ENCODE measurements around the gene MYOM3.
"Not testable (repeated sequence)": the region's sequence is repeated elsewhere in the genome, so short reads cannot be mapped to it uniquely, and the experiment has no call there.

The MYOM3 gene

GRCh38 chr1:24049733-24050132 lies 62.2 kb downstream of the MYOM3 start:
- Histone ChIP-seq H3K4me3 (ENCODE audit: low read depth, low read length) (no peak overlapping the region), H3K27me3 (ENCODE audit: control insufficient read depth, insufficient read depth, low read length) (no peaks in the 10 kb centered on the region), H3K27ac (ENCODE audit: low read depth, low read length) (no peak overlapping the region), H3K9me3 (ENCODE audit: control insufficient read depth, insufficient read depth, low read length) (no peaks in the 10 kb centered on the region), H3K4me1 (ENCODE audit: control insufficient read depth, insufficient read depth, low read length) (no peaks in the 10 kb centered on the region), H3K36me3 (ENCODE audit: control insufficient read depth, insufficient read depth, low read length) (no peaks in the 10 kb centered on the region), H3K9ac (ENCODE audit: low read depth, low read length) (no peak overlapping the region)

- H3K4me1 ChIP-seq (ENCODE audit: control insufficient read depth, insufficient read depth, low read length); H3K9ac ChIP-seq (ENCODE audit: low read depth, low read length); H3K36me3 ChIP-seq (ENCODE audit: control insufficient read depth, insufficient read depth, low read length); H3K4me3 ChIP-seq (ENCODE audit: low read depth, low read length); H3K27ac ChIP-seq (ENCODE audit: low read depth, low read length); H3K9me3 ChIP-seq (ENCODE audit: control insufficient read depth, insufficient read depth, low read length); H3K27me3 ChIP-seq (ENCODE audit: control insufficient read depth, insufficient read depth, low read length): not testable (repeated sequence)
These were observed 63.0 kb downstream of the MYOM3 start for GRCh38 chr1:24048894-24049293.

DNA sequence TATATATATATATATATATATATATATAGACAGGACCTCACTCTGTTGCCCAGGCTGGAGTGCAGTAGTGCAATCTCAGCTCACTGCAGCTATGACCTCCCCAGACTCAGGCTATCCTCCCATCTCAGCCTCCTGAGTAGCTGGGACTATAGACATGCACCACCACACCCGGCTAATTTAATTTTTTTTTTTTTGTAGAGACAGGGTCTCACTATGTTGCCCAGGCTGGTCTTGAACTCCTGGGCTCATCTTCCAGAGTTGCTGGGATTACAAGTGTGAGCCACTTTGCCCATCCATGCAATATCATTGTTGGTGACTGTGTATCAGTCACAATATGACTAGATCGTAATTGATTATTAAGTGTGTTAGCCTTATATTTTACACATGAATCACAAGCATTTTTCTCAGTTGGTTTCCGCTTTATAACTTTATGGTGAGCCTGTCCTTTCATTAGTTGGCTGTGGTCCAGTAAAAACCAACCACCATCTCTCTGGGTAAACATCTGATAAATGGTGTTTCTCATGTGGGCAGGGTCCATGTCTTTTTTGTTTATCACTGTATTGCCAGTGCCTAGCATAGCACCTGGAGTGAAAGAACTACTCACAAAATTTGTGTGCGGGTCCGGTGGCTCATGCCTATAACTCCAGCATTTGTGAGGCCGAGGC lies 63.6 kb downstream of the MYOM3 start:
- Histone ChIP-seq H3K36me3 (ENCODE audit: control insufficient read depth, insufficient read depth, low read length) (no peaks in the 10 kb centered on the region), H3K9me3 (ENCODE audit: control insufficient read depth, insufficient read depth, low read length) (no peaks in the 10 kb centered on the region), H3K9ac (ENCODE audit: low read depth, low read length) (no peak overlapping the region), H3K4me1 (ENCODE audit: control insufficient read depth, insufficient read depth, low read length) (no peaks in the 10 kb centered on the region), H3K4me3 (ENCODE audit: low read depth, low read length) (no peak overlapping the region), H3K27me3 (ENCODE audit: control insufficient read depth, insufficient read depth, low read length) (no peaks in the 10 kb centered on the region), H3K27ac (ENCODE audit: low read depth, low read length) (no peak overlapping the region)

DNA sequence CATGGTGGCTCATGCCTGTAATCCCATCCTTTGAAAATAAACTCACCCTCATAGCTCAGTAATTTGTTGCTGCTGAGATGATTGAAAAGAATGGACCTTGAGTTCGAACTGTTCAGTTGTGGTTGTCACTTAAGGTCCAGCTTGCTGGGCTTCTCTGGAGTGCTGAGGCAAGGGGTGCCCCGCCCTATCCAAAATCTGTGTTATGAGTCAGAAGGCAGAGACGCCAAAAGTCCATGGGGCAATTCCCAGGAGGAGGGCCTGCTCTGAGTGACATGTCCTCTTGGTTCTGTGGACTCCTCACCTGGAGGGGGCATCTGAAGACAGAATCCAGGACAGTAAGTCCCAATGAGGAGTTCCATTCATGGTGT lies 64.8 kb downstream of the MYOM3 start:
- Histone ChIP-seq H3K36me3 (ENCODE audit: control insufficient read depth, insufficient read depth, low read length) (no peaks in the 10 kb centered on the region), H3K9ac (ENCODE audit: low read depth, low read length) (no peak overlapping the region), H3K4me3 (ENCODE audit: low read depth, low read length) (no peak overlapping the region), H3K27me3 (ENCODE audit: control insufficient read depth, insufficient read depth, low read length) (no peaks in the 10 kb centered on the region), H3K27ac (ENCODE audit: low read depth, low read length) (no peak overlapping the region), H3K9me3 (ENCODE audit: control insufficient read depth, insufficient read depth, low read length) (no peaks in the 10 kb centered on the region), H3K4me1 (ENCODE audit: control insufficient read depth, insufficient read depth, low read length) (no peaks in the 10 kb centered on the region)

DNA sequence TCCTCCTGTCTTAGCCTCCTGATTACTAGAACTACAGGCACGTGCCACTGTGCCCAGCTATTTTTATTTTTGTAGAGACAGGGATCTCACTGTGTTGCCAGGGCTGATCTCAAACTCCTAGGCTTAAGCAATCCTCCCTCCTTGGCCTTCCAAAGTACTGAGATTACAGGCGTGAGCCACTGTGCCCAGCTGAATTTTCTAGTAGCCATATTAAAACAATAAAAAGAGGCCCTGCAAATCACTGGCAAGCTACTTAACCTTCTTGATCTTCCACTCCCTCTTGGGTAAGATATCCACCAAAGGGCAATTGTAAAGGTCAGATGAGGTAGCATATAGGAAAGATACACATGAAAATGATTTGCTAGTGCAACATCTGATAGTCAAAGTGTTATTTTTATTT lies 66.2 kb downstream of the MYOM3 start:
- Histone ChIP-seq H3K27me3 (ENCODE audit: control insufficient read depth, insufficient read depth, low read length) (no peaks in the 10 kb centered on the region), H3K4me3 (ENCODE audit: low read depth, low read length) (no peak overlapping the region), H3K4me1 (ENCODE audit: control insufficient read depth, insufficient read depth, low read length) (no peaks in the 10 kb centered on the region), H3K9me3 (ENCODE audit: control insufficient read depth, insufficient read depth, low read length) (no peaks in the 10 kb centered on the region), H3K9ac (ENCODE audit: low read depth, low read length) (no peak overlapping the region), H3K36me3 (ENCODE audit: control insufficient read depth, insufficient read depth, low read length) (no peaks in the 10 kb centered on the region), H3K27ac (ENCODE audit: low read depth, low read length) (no peak overlapping the region)

DNA sequence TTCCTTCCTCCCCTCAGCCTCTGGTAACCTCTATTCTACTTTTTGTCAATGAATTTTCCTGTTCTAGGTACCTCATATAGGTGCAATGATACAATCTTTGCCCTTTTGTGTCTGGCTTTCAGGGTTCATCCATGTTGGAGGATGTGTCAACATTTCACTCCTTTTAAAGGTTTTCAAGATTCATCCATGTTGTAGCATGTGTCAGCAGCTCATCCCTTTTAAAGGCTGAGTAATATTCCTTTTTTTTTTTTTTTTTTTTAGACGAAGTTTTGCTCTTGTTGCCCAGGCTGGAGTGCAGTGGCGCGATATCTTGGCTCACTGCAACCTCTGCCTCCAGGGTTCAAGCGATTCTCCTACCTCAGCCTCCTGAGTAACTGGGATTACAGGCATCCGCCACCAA lies 67.3 kb downstream of the MYOM3 start:
- H3K9me3 ChIP-seq (ENCODE audit: control insufficient read depth, insufficient read depth, low read length); H3K27ac ChIP-seq (ENCODE audit: low read depth, low read length); H3K27me3 ChIP-seq (ENCODE audit: control insufficient read depth, insufficient read depth, low read length); H3K36me3 ChIP-seq (ENCODE audit: control insufficient read depth, insufficient read depth, low read length); H3K4me1 ChIP-seq (ENCODE audit: control insufficient read depth, insufficient read depth, low read length); H3K4me3 ChIP-seq (ENCODE audit: low read depth, low read length); H3K9ac ChIP-seq (ENCODE audit: low read depth, low read length): not testable (repeated sequence)

GRCh38 chr1:24043345-24044032 lies 68.4 kb downstream of the MYOM3 start:
- H3K36me3 ChIP-seq (ENCODE audit: control insufficient read depth, insufficient read depth, low read length): no peaks in the 10 kb centered on the region
- H3K27ac ChIP-seq (ENCODE audit: low read depth, low read length): no peak overlapping the region
- no peak overlapping the region for H3K9ac ChIP-seq (ENCODE audit: low read depth, low read length)
- H3K4me3 ChIP-seq (ENCODE audit: low read depth, low read length): no peak overlapping the region
- H3K27me3 ChIP-seq (ENCODE audit: control insufficient read depth, insufficient read depth, low read length): no peaks in the 10 kb centered on the region
- no peaks in the 10 kb centered on the region for H3K9me3 ChIP-seq (ENCODE audit: control insufficient read depth, insufficient read depth, low read length)
- no peaks in the 10 kb centered on the region for H3K4me1 ChIP-seq (ENCODE audit: control insufficient read depth, insufficient read depth, low read length)

DNA sequence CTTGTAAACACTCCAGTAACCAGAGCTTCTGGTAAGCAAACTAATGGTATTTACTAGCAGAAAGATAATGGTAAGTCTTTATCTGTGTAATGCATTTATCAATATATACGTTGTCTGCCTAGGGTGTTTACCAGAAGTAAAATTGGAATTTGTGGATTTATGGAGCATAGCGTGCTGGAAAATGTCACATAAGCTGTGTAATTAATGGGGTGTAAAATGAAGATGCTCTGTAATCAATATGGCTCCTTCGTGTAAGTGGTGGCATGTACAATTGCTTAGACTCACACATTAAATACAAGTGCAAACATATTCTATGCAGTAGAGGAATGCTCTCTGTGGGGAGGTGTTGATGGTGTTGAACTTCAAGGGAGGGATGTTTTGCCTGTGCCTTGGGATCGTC lies 69.6 kb downstream of the MYOM3 start:
- Histone ChIP-seq H3K27me3 (ENCODE audit: control insufficient read depth, insufficient read depth, low read length) (no peaks in the 10 kb centered on the region), H3K4me3 (ENCODE audit: low read depth, low read length) (no peak overlapping the region), H3K9me3 (ENCODE audit: control insufficient read depth, insufficient read depth, low read length) (no peaks in the 10 kb centered on the region), H3K27ac (ENCODE audit: low read depth, low read length) (no peak overlapping the region), H3K36me3 (ENCODE audit: control insufficient read depth, insufficient read depth, low read length) (no peaks in the 10 kb centered on the region), H3K4me1 (ENCODE audit: control insufficient read depth, insufficient read depth, low read length) (no peaks in the 10 kb centered on the region), H3K9ac (ENCODE audit: low read depth, low read length) (no peak overlapping the region)

DNA sequence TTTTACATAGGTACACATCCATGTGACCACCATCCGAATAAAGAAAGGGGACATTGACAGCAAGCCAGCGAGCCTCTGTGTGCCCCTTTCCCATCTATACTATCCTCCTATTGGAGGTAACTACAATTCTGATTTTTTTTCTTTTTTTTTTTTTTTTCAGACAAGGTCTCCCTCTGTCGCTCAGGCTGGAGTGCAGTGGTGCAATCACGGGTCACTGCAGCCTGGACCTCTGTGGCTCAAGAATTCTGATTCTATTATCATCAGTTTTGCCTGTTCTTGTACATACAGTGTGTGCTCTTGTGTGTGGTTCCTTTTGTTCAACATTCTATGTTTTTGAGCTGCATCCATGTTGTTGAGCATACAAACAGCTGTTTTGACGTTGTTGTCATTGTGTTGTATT lies 75.8 kb downstream of the MYOM3 start:
- H3K9me3 ChIP-seq (ENCODE audit: control insufficient read depth, insufficient read depth, low read length): peaks cover 2% of the 10 kb centered on the region; the same call in 1 of the 2 replicates
- H3K27me3 ChIP-seq (ENCODE audit: control insufficient read depth, insufficient read depth, low read length): no peaks in the 10 kb centered on the region
- H3K9ac ChIP-seq (ENCODE audit: low read depth, low read length): no peak overlapping the region
- H3K27ac ChIP-seq (ENCODE audit: low read depth, low read length): no peak overlapping the region
- no peaks in the 10 kb centered on the region for H3K36me3 ChIP-seq (ENCODE audit: control insufficient read depth, insufficient read depth, low read length)
- H3K4me3 ChIP-seq (ENCODE audit: low read depth, low read length): no peak overlapping the region
- H3K4me1 ChIP-seq (ENCODE audit: control insufficient read depth, insufficient read depth, low read length): no peaks in the 10 kb centered on the region

- Histone ChIP-seq H3K27me3 (ENCODE audit: control insufficient read depth, insufficient read depth, low read length) (no peaks in the 10 kb centered on the region), H3K27ac (ENCODE audit: low read depth, low read length) (no peak overlapping the region), H3K4me3 (ENCODE audit: low read depth, low read length) (no peak overlapping the region), H3K36me3 (ENCODE audit: control insufficient read depth, insufficient read depth, low read length) (no peaks in the 10 kb centered on the region), H3K4me1 (ENCODE audit: control insufficient read depth, insufficient read depth, low read length) (no peaks in the 10 kb centered on the region), H3K9ac (ENCODE audit: low read depth, low read length) (no peak overlapping the region), H3K9me3 (ENCODE audit: control insufficient read depth, insufficient read depth, low read length) (peaks cover 2% of the 10 kb centered on the region; the same call in 1 of the 2 replicates)
These were observed 79.0 kb downstream of the MYOM3 start for GRCh38 chr1:24032981-24033380.

GRCh38 chr1:24030976-24031516 lies 80.9 kb downstream of the MYOM3 start:
- not testable (repeated sequence) for H3K9me3 ChIP-seq (ENCODE audit: control insufficient read depth, insufficient read depth, low read length); H3K9ac ChIP-seq (ENCODE audit: low read depth, low read length); H3K27ac ChIP-seq (ENCODE audit: low read depth, low read length); H3K4me1 ChIP-seq (ENCODE audit: control insufficient read depth, insufficient read depth, low read length); H3K4me3 ChIP-seq (ENCODE audit: low read depth, low read length); H3K27me3 ChIP-seq (ENCODE audit: control insufficient read depth, insufficient read depth, low read length); H3K36me3 ChIP-seq (ENCODE audit: control insufficient read depth, insufficient read depth, low read length)

Measured in HUES48 (cell line).